SW480 (cell line): ENCODE measurements around the gene IER3.
A peak's percentile ranks its signal among the peaks of the same experiment; 100 is the strongest.

Source experiments
- DNase-seq: peaks from one replicate; pipeline ENCODE4 v3.0.0-alpha.2; 2016; ENCODE audit warnings: low spot score

The IER3 gene

GRCh38 chr6:30744054-30744805, at the start of gene IER3:
Gene IER3, minus strand, starts transcription at chr6:30744547. Its CDS starts 29 bp downstream, at chr6:30744518.
- DNase-seq = peak; percentile 94

GRCh38 chr6:30793521-30794194, 49.3 kb upstream of the IER3 start:
- DNase-seq = no peak

GRCh38 chr6:30792786-30793185, 48.4 kb upstream of the IER3 start:
- no peak for DNase-seq

GRCh38 chr6:30790724-30791383, 46.5 kb upstream of the IER3 start:
- DNase-seq = no peak

- no peak for DNase-seq
Measured at GRCh38 chr6:30789606-30790005, 45.3 kb upstream of the IER3 start.

GRCh38 chr6:30787954-30788353, 43.6 kb upstream of the IER3 start:
- peak; percentile 80 for DNase-seq

- peak; percentile 78 for DNase-seq
Measured at GRCh38 chr6:30782425-30783014, 38.2 kb upstream of the IER3 start.

GRCh38 chr6:30781743-30782424, 37.5 kb upstream of the IER3 start:
- DNase-seq = peak; percentile 86

GRCh38 chr6:30781395-30781742, 37.0 kb upstream of the IER3 start:
- no peak for DNase-seq

GRCh38 chr6:30780642-30780920, 36.2 kb upstream of the IER3 start:
- no peak for DNase-seq

GRCh38 chr6:30779850-30780641, 35.7 kb upstream of the IER3 start:
- no peak for DNase-seq

GRCh38 chr6:30778001-30778635, 33.8 kb upstream of the IER3 start:
- DNase-seq = no peak

GRCh38 chr6:30777155-30777485, 32.8 kb upstream of the IER3 start:
- DNase-seq = no peak

- DNase-seq = no peak
Measured at GRCh38 chr6:30776390-30777154, 32.2 kb upstream of the IER3 start.

GRCh38 chr6:30775104-30775503, 30.8 kb upstream of the IER3 start:
- no peak for DNase-seq

- DNase-seq = no peak
Measured at GRCh38 chr6:30774701-30775100, 30.4 kb upstream of the IER3 start.

- DNase-seq = no peak
Measured at GRCh38 chr6:30770592-30770991, 26.2 kb upstream of the IER3 start.

- peak; percentile 81 for DNase-seq
Measured at GRCh38 chr6:30769853-30770524, 25.6 kb upstream of the IER3 start.

- DNase-seq = peak; percentile 98
Measured at GRCh38 chr6:30769088-30769852, 24.9 kb upstream of the IER3 start.
